Calu3 (cell line): ENCODE results near the gene ARMS2. TPM values are rescaled to one million over a fixed set of nuclear protein-coding genes. Genes with fewer than 3 reads are reported as not detected.

ENCODE experiments used
- BruUV-seq: library from RNA; stranded (reverse); fragments of 400-500 nt; replicated peaks from 2 replicates; lab custom pipeline; 2021; lab: Mats Ljungman, UMichigan
- CTCF ChIA-PET: fragments of 300-600 bp; sonication (Branson Sonifier 250); formaldehyde crosslinking; loops from one replicate; lab custom pipeline; 2022; ENCODE audit warnings: antibody characterized with exemption; lab: Charles Lee
- DNase-seq: peaks from one replicate; pipeline ENCODE4 v3.0.0; 2022
- H3K27ac Mint-ChIP-seq: one replicate; pipeline ENCODE4 v1.8.0; 2022; ENCODE audit warnings: mixed read lengths; ENCODE audit not compliant: unreplicated experiment
- H3K27me3 Mint-ChIP-seq: one replicate; pipeline ENCODE4 v1.8.0; 2022; ENCODE audit warnings: mixed read lengths; ENCODE audit not compliant: unreplicated experiment
- H3K36me3 Mint-ChIP-seq: one replicate; pipeline ENCODE4 v1.8.0; 2022; ENCODE audit warnings: mild to moderate bottlenecking, moderate library complexity, mixed read lengths; ENCODE audit not compliant: insufficient read depth, unreplicated experiment
- H3K4me1 Mint-ChIP-seq: one replicate; pipeline ENCODE4 v1.8.0; 2022; ENCODE audit warnings: mild to moderate bottlenecking, low read depth, mixed read lengths; ENCODE audit not compliant: unreplicated experiment
- H3K4me3 Mint-ChIP-seq: one replicate; pipeline ENCODE4 v1.8.0; 2022; ENCODE audit warnings: mild to moderate bottlenecking, low read depth, moderate library complexity, mixed read lengths; ENCODE audit not compliant: unreplicated experiment
- H3K9me3 Mint-ChIP-seq: one replicate; pipeline ENCODE4 v1.8.0; 2022; ENCODE audit warnings: low read depth, mixed read lengths; ENCODE audit not compliant: unreplicated experiment
- CTCF ChIP-seq: fragments of 200-600 bp; IDR thresholded peaks from one replicate; pipeline ENCODE4 v1.8.0; 2022; ENCODE audit warnings: antibody characterized with exemption; ENCODE audit not compliant: unreplicated experiment
- intact Hi-C: fragments of 100-400 bp; cut with micrococcal nuclease; formaldehyde crosslinking; loops from one replicate; pipeline ENCODE4 v1.10.0; 2022; ENCODE audit not compliant: unreplicated experiment
- total RNA-seq: library from RNA; stranded (reverse); gene quantifications from 2 replicates; pipeline ENCODE4 v1.2.3, GENCODE V29; 2022

Gene ARMS2
- total RNA-seq, 1 experiment from 2014 or later: not detected

- BruUV-seq: no TSS peak
- Mint-ChIP-seq H3K4me1 (no peaks in the 10 kb centered on the region), H3K36me3 (no peaks in the 10 kb centered on the region), H3K27me3 (peaks cover 31% of the 10 kb centered on the region), H3K9me3 (no peaks in the 10 kb centered on the region), H3K27ac (no peak overlapping the region), H3K4me3 (no peak overlapping the region)
- no peak for TF ChIP-seq CTCF
- DNase-seq: no peak
- CTCF ChIA-PET: no interaction called here
- intact Hi-C loops: no loop called here
Observed at GRCh38 chr10:122499491-122499941, 45.1 kb downstream of the ARMS2 start.

GRCh38 chr10:122500194-122500593, 45.7 kb downstream of the ARMS2 start:
- CTCF ChIA-PET: no interaction called here
- Mint-ChIP-seq H3K36me3 (no peaks in the 10 kb centered on the region), H3K27ac (no peak overlapping the region), H3K27me3 (peaks cover 30% of the 10 kb centered on the region), H3K9me3 (no peaks in the 10 kb centered on the region), H3K4me3 (no peak overlapping the region), H3K4me1 (no peaks in the 10 kb centered on the region)
- no peak for DNase-seq
- no peak for TF ChIP-seq CTCF
- intact Hi-C loops: no loop called here
- BruUV-seq: no TSS peak

GRCh38 chr10:122500726-122501125, 46.3 kb downstream of the ARMS2 start:
- no peak overlapping the region for H3K27ac Mint-ChIP-seq
- H3K4me1 Mint-ChIP-seq: no peaks in the 10 kb centered on the region
- H3K9me3 Mint-ChIP-seq: no peaks in the 10 kb centered on the region
- no peaks in the 10 kb centered on the region for H3K36me3 Mint-ChIP-seq
- TF ChIP-seq CTCF: no peak
- no TSS peak for BruUV-seq
- H3K27me3 Mint-ChIP-seq: peaks cover 30% of the 10 kb centered on the region
- no peak overlapping the region for H3K4me3 Mint-ChIP-seq
- DNase-seq: no peak
- CTCF ChIA-PET: no interaction called here
- intact Hi-C loops: no loop called here

- no peak for DNase-seq
- no peaks in the 10 kb centered on the region for H3K9me3 Mint-ChIP-seq
- CTCF ChIA-PET: no interaction called here
- intact Hi-C loops: no loop called here
- H3K27me3 Mint-ChIP-seq: peaks cover 23% of the 10 kb centered on the region
- TF ChIP-seq CTCF: no peak
- no peak overlapping the region for H3K4me3 Mint-ChIP-seq
- no peak overlapping the region for H3K27ac Mint-ChIP-seq
- no TSS peak for BruUV-seq
- no peaks in the 10 kb centered on the region for H3K4me1 Mint-ChIP-seq
- no peaks in the 10 kb centered on the region for H3K36me3 Mint-ChIP-seq
Observed at GRCh38 chr10:122503012-122503411, 48.6 kb downstream of the ARMS2 start.
